GM12891 (cell line): Measurements from ENCODE around the gene WFDC2.

Experiments used
- POLR2A ChIP-seq: IDR thresholded peaks from 2 replicates; pipeline ENCODE4 v1.6.1; 2011; ENCODE audit warnings: low read depth, low read length, control low read depth
- POLR2AphosphoS5 ChIP-seq: IDR thresholded peaks from 2 replicates; pipeline ENCODE4 v1.6.1; 2011; ENCODE audit warnings: low read depth, low read length, control low read depth

GRCh38 chr20:45508068-45508886 is 38.7 kb downstream of the WFDC2 start:
- TF ChIP-seq POLR2A (no peak), POLR2AphosphoS5 (no peak)
